HG03159 (cell line): ENCODE data around the gene LDLRAD4.

Experiments used
- ATAC-seq: cut with Tn5 transposase; IDR thresholded peaks from one replicate; pipeline ENCODE4 v1.9.1; 2021; ENCODE audit warnings: mild to moderate bottlenecking, moderate library complexity; ENCODE audit not compliant: unreplicated experiment

The LDLRAD4 gene

GRCh38 chr18:13227910-13228309, 9.3 kb downstream of the LDLRAD4 start:
- no peak for ATAC-seq

- no peak for ATAC-seq
These were observed 10.6 kb downstream of the LDLRAD4 start for GRCh38 chr18:13229001-13229671.

- ATAC-seq, result no peak
These were observed 12.6 kb downstream of the LDLRAD4 start for GRCh38 chr18:13231151-13231550.

GRCh38 chr18:13232086-13232917, 13.7 kb downstream of the LDLRAD4 start:
- ATAC-seq, result no peak

GRCh38 chr18:13232971-13233786, 14.6 kb downstream of the LDLRAD4 start:
- no peak for ATAC-seq

- no peak for ATAC-seq
These were observed 15.5 kb downstream of the LDLRAD4 start for GRCh38 chr18:13233787-13234783.

GRCh38 chr18:13235421-13235831, 16.9 kb downstream of the LDLRAD4 start:
- ATAC-seq, result no peak

GRCh38 chr18:13235981-13236380, 17.4 kb downstream of the LDLRAD4 start:
- ATAC-seq, result no peak

GRCh38 chr18:13236411-13236810, 17.9 kb downstream of the LDLRAD4 start:
- no peak for ATAC-seq

- no peak for ATAC-seq
These were observed 18.5 kb downstream of the LDLRAD4 start for GRCh38 chr18:13237073-13237472.

- no peak for ATAC-seq
These were observed 19.1 kb downstream of the LDLRAD4 start for GRCh38 chr18:13237641-13238040.

- no peak for ATAC-seq
These were observed 20.8 kb downstream of the LDLRAD4 start for GRCh38 chr18:13239171-13239956.

- ATAC-seq, result no peak
These were observed 21.6 kb downstream of the LDLRAD4 start for GRCh38 chr18:13240060-13240725.

- ATAC-seq, result no peak
These were observed 22.7 kb downstream of the LDLRAD4 start for GRCh38 chr18:13241083-13241892.

GRCh38 chr18:13241893-13242175, 23.3 kb downstream of the LDLRAD4 start:
- no peak for ATAC-seq

GRCh38 chr18:13242797-13243196, 24.2 kb downstream of the LDLRAD4 start:
- no peak for ATAC-seq

- ATAC-seq, result no peak
These were observed 24.8 kb downstream of the LDLRAD4 start for GRCh38 chr18:13243363-13243762.

GRCh38 chr18:13244135-13244534, 25.6 kb downstream of the LDLRAD4 start:
- no peak for ATAC-seq
